ENCODE results near the gene ANKRD36. TPM values are rescaled to one million over a fixed set of nuclear protein-coding genes. Genes with fewer than 3 reads are reported as not detected.
A peak's percentile ranks its signal among the peaks of the same experiment; 100 is the strongest.
"Not testable (repeated sequence)": the region's sequence is repeated elsewhere in the genome, so short reads cannot be mapped to it uniquely, and the experiment has no call there.

The ANKRD36 gene
- 9.4 TPM for polyA plus RNA-seq

GRCh38 chr2:97113050-97113881 lies at the start of gene ANKRD36:
ANKRD36 (plus strand) TSS chr2:97113153; CDS start chr2:97113740, 587 bp downstream.
- H3K4me1 Mint-ChIP-seq, H3K27me3 Mint-ChIP-seq, H3K36me3 Mint-ChIP-seq, H3K9me3 Mint-ChIP-seq: not testable (repeated sequence)
- Mint-ChIP-seq H3K4me3 (peak within 1 kb of the TSS; percentile 98 to 100 (median 98)), H3K27ac (peak within 1 kb of the TSS; percentile 93 to 99 (median 94))

GRCh38 chr2:97066030-97066429 lies 46.9 kb upstream of the ANKRD36 start:
- not testable (repeated sequence) for H3K27ac Mint-ChIP-seq, H3K9me3 Mint-ChIP-seq, H3K27me3 Mint-ChIP-seq, H3K4me3 Mint-ChIP-seq, H3K36me3 Mint-ChIP-seq, H3K4me1 Mint-ChIP-seq

GRCh38 chr2:97067279-97068004 lies 45.5 kb upstream of the ANKRD36 start:
- Mint-ChIP-seq H3K27me3 (peaks cover 3% of the 10 kb centered on the region), H3K4me1 (peaks cover 0 to 1% (median 0%) of the 10 kb centered on the region in 3 donors), H3K9me3 (peaks cover 0 to 3% (median 0%) of the 10 kb centered on the region in 3 donors), H3K36me3 (no peaks in the 10 kb centered on the region), H3K27ac (peak overlapping the region in 1 of 3 donors; percentile 25), H3K4me3 (no peak overlapping the region)

- H3K36me3 Mint-ChIP-seq: no peaks in the 10 kb centered on the region
- H3K27me3 Mint-ChIP-seq: peaks cover 3% of the 10 kb centered on the region
- peaks cover 0 to 1% (median 0%) of the 10 kb centered on the region in 3 donors for H3K4me1 Mint-ChIP-seq
- H3K27ac Mint-ChIP-seq: no peak overlapping the region
- no peak overlapping the region for H3K4me3 Mint-ChIP-seq
- peaks cover 0 to 3% (median 0%) of the 10 kb centered on the region in 3 donors for H3K9me3 Mint-ChIP-seq
These were observed 44.9 kb upstream of the ANKRD36 start for GRCh38 chr2:97068074-97068473.

GRCh38 chr2:97068722-97069121 lies 44.2 kb upstream of the ANKRD36 start:
- not testable (repeated sequence) for H3K27ac Mint-ChIP-seq, H3K4me3 Mint-ChIP-seq, H3K27me3 Mint-ChIP-seq, H3K36me3 Mint-ChIP-seq, H3K4me1 Mint-ChIP-seq, H3K9me3 Mint-ChIP-seq

GRCh38 chr2:97070915-97071314 lies 42.0 kb upstream of the ANKRD36 start:
- H3K4me1 Mint-ChIP-seq, H3K9me3 Mint-ChIP-seq, H3K4me3 Mint-ChIP-seq, H3K27ac Mint-ChIP-seq, H3K27me3 Mint-ChIP-seq, H3K36me3 Mint-ChIP-seq: not testable (repeated sequence)

DNA sequence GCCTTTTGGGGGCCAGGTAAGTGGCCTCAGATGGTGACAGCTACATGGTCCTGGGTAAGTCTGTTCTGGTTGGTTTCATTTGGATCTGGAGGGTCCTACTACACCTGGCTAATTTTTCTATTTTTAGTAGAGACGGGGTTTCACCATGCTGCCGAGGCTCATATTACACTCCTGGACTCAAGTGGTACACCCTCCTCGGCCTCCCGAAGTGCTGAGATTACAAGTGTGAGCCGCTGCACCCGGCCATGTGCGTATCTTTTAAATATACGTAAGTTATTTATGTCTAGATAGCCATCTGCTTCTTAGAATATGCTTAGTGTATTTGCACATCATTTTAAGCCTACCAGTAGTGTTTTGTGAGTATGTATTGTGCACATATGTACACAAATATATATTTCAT lies 35.7 kb upstream of the ANKRD36 start:
- not testable (repeated sequence) for H3K4me3 Mint-ChIP-seq, H3K9me3 Mint-ChIP-seq, H3K27ac Mint-ChIP-seq, H3K36me3 Mint-ChIP-seq, H3K27me3 Mint-ChIP-seq, H3K4me1 Mint-ChIP-seq

GRCh38 chr2:97080855-97081254 lies 32.1 kb upstream of the ANKRD36 start:
- H3K9me3 Mint-ChIP-seq, H3K4me1 Mint-ChIP-seq, H3K27ac Mint-ChIP-seq, H3K27me3 Mint-ChIP-seq, H3K4me3 Mint-ChIP-seq, H3K36me3 Mint-ChIP-seq: not testable (repeated sequence)

- H3K27me3 Mint-ChIP-seq, H3K27ac Mint-ChIP-seq, H3K36me3 Mint-ChIP-seq, H3K9me3 Mint-ChIP-seq, H3K4me1 Mint-ChIP-seq, H3K4me3 Mint-ChIP-seq: not testable (repeated sequence)
These were observed 30.7 kb upstream of the ANKRD36 start for GRCh38 chr2:97082206-97082605.

DNA sequence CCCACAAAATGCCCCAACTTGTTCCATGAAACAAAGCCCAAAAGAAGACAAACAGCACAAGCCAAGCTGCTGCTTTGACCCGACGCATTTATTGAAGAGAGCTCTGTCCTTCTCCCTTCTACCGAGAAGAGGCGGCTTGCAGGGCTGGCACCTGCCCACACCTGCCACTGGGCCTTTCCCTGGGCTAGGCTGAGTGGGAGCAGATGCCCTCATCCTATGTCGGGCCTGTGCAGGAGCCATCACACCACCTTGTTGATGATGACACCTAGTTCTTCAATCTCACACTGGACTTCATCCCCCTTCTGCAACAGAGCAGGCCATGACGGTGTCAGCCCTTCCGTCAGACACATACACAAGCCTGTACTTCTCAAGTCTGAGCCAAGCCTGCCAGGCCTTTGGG lies 29.4 kb upstream of the ANKRD36 start:
- not testable (repeated sequence) for H3K27me3 Mint-ChIP-seq, H3K27ac Mint-ChIP-seq, H3K4me3 Mint-ChIP-seq, H3K36me3 Mint-ChIP-seq, H3K9me3 Mint-ChIP-seq, H3K4me1 Mint-ChIP-seq

- H3K9me3 Mint-ChIP-seq, H3K4me1 Mint-ChIP-seq, H3K27me3 Mint-ChIP-seq, H3K4me3 Mint-ChIP-seq, H3K36me3 Mint-ChIP-seq, H3K27ac Mint-ChIP-seq: not testable (repeated sequence)
These were observed 27.9 kb upstream of the ANKRD36 start for GRCh38 chr2:97085093-97085492.

DNA sequence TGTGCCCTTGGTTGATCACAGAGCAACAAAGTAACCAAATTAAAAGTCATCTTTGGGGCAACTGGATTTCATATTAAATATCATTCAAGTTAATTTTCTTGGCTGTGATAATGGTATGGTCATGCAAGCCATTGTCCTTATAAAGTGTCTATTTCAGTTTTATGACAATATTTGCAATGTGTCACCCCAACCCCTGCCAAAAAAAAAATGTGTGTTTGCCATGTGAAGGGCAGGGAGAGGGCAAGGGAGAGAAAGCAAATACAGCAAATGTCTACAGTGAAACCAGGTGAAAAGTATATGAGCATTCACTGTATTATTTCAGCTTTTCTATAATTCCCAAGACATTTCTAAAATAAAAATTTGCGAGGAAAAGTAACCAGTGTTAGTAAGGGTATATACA lies 24.2 kb upstream of the ANKRD36 start:
- H3K4me3 Mint-ChIP-seq, H3K9me3 Mint-ChIP-seq, H3K27me3 Mint-ChIP-seq, H3K27ac Mint-ChIP-seq, H3K4me1 Mint-ChIP-seq, H3K36me3 Mint-ChIP-seq: not testable (repeated sequence)

GRCh38 chr2:97092946-97093345 lies 20.0 kb upstream of the ANKRD36 start:
- H3K4me3 Mint-ChIP-seq: peak overlapping the region in 2 of 4 donors; percentile 60 to 65
- H3K27me3 Mint-ChIP-seq, H3K27ac Mint-ChIP-seq, H3K4me1 Mint-ChIP-seq, H3K9me3 Mint-ChIP-seq, H3K36me3 Mint-ChIP-seq: not testable (repeated sequence)

GRCh38 chr2:97093983-97094771 lies 18.8 kb upstream of the ANKRD36 start:
- Mint-ChIP-seq H3K27ac (peak overlapping the region in 1 of 3 donors; percentile 10), H3K4me3 (peak overlapping the region; percentile 1 to 60 (median 46))
- H3K4me1 Mint-ChIP-seq, H3K27me3 Mint-ChIP-seq, H3K9me3 Mint-ChIP-seq, H3K36me3 Mint-ChIP-seq: not testable (repeated sequence)

GRCh38 chr2:97094772-97095611 lies 18.0 kb upstream of the ANKRD36 start, which contains the start of gene FAHD2B:
FAHD2B (minus strand) TSS chr2:97094882; CDS start chr2:97091706, 3,176 bp downstream.
- Mint-ChIP-seq H3K27ac (peak within 1 kb of the TSS; percentile 45 to 77 (median 63)), H3K4me3 (peak within 1 kb of the TSS; percentile 78 to 90 (median 84))
- not testable (repeated sequence) for H3K9me3 Mint-ChIP-seq, H3K36me3 Mint-ChIP-seq, H3K27me3 Mint-ChIP-seq, H3K4me1 Mint-ChIP-seq
